Lower leg skin (tissue), 4 donors: ENCODE measurements around the gene TFCP2. TPM values are rescaled to one million over a fixed set of nuclear protein-coding genes. Genes with fewer than 3 reads are reported as not detected.
"Not testable (repeated sequence)": the region's sequence is repeated elsewhere in the genome, so short reads cannot be mapped to it uniquely, and the experiment has no call there.

Experiments
- DNase-seq, 2 donors: peaks; one replicate each; pipeline ENCODE4 v3.0.0-alpha.2; 2019; ENCODE audit warnings: low spot score in 2 of 2
- H3K4me3 ChIP-seq: fragments of 200-600 bp; sonication (generic); 2 replicates; pipeline ENCODE4 v1.5.1; 2017; ENCODE audit warnings: mild to moderate bottlenecking, low read depth; ENCODE audit not compliant: poor library complexity, severe bottlenecking
- POLR2A ChIP-seq, 2 donors: fragments of 450-650 bp; IDR thresholded peaks; one replicate each; pipeline ENCODE4 v1.6.1; 2016 to 2017; ENCODE audit warnings: antibody characterized with exemption in 2 of 2, mild to moderate bottlenecking in 1 of 2, moderate library complexity in 1 of 2
- WGBS, 2 donors: methylation state at CpG; one replicate each; pipeline ENCODE4 v1.1.5; 2018; 5-methylcytosine and 5-hydroxymethylcytosine counted together
- intact Hi-C: fragments of 100-400 bp; cut with DNase I; formaldehyde crosslinking; loops from one replicate; pipeline ENCODE4 v1.15.0; 2023; ENCODE audit warnings: low total_unique reads
- total RNA-seq, 4 donors: library from RNA; depleted of rRNA; stranded (reverse); fragments of >200 nt; gene quantifications; one replicate each; pipeline ENCODE4 v1.1.0, GENCODE V29; 2016
- TF ChIP-seq, protein P1 (sequence below), 3 donors: fragments of 450-650 bp; IDR thresholded peaks; one replicate each; pipeline ENCODE4 v1.5.1; 2016; ENCODE audit warnings: antibody characterized with exemption in 3 of 3, mild to moderate bottlenecking in 3 of 3, moderate library complexity in 2 of 3

Gene TFCP2, protein sequence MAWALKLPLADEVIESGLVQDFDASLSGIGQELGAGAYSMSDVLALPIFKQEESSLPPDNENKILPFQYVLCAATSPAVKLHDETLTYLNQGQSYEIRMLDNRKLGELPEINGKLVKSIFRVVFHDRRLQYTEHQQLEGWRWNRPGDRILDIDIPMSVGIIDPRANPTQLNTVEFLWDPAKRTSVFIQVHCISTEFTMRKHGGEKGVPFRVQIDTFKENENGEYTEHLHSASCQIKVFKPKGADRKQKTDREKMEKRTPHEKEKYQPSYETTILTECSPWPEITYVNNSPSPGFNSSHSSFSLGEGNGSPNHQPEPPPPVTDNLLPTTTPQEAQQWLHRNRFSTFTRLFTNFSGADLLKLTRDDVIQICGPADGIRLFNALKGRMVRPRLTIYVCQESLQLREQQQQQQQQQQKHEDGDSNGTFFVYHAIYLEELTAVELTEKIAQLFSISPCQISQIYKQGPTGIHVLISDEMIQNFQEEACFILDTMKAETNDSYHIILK
- total RNA-seq: 10 to 100 TPM; 14.9 to 17.7 (median 17.1) TPM

DNA sequence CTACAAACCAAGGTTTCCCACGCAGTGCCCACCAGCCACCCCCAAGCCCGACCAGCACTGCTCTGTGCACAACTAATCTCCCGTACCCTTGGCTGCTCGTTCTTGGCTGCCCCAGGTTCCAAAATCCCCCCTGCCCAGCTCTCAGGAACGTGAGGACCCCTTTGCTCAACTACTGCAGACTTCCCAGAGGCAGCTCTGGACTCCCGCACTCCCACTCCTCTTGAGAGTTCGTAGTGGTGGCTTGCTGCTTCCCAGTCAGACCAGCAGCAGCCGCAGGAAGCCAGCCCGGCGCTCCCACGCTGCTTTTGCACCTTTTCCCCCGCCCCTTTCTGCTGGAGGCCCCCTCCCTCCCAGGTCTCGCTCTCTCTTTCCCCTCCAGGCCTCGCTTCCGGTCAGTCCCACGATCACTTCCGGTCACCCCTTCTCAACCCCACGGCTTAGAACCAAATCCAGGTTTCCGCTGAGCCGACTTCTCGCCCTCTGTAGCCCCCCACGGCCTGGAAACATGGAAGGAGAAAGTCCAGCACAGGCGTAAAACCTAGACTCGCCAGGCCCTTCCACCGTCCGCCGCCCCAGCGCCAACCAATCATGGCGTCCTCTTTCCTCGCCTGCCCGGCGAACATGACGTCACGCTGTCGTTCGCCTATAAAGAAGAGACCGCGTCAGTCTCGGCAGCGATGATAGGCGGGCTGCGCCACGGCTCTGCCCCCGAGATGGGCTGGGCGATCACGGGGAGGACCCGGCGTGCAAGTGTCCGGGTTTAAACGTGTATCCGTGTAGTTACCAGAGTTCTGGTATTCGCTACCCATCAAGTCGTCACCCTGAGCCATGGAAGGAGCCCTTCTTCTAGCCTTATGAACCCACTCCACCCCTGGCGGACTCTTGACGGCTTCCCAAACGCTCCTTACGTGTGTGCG lies at the start of gene TFCP2:
TSS of gene TFCP2 (minus strand) at position 621 of the 917 bp plus-strand sequence. CDS start 713 bp downstream, outside the sequence.
- TF ChIP-seq, protein P1, sequence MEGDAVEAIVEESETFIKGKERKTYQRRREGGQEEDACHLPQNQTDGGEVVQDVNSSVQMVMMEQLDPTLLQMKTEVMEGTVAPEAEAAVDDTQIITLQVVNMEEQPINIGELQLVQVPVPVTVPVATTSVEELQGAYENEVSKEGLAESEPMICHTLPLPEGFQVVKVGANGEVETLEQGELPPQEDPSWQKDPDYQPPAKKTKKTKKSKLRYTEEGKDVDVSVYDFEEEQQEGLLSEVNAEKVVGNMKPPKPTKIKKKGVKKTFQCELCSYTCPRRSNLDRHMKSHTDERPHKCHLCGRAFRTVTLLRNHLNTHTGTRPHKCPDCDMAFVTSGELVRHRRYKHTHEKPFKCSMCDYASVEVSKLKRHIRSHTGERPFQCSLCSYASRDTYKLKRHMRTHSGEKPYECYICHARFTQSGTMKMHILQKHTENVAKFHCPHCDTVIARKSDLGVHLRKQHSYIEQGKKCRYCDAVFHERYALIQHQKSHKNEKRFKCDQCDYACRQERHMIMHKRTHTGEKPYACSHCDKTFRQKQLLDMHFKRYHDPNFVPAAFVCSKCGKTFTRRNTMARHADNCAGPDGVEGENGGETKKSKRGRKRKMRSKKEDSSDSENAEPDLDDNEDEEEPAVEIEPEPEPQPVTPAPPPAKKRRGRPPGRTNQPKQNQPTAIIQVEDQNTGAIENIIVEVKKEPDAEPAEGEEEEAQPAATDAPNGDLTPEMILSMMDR (IDR thresholded peaks at IDR 0.05): no peak
- TF ChIP-seq POLR2A (IDR thresholded peaks at IDR 0.05): no peak
- 1% methylated on average over 57 to 58 of the region's 58 CpGs for WGBS, 2 donors
- intact Hi-C loops: no loop called here
- peak; percentile 95 to 99 for DNase-seq
- H3K4me3 ChIP-seq: peak within 1 kb of the TSS; percentile 50

DNA sequence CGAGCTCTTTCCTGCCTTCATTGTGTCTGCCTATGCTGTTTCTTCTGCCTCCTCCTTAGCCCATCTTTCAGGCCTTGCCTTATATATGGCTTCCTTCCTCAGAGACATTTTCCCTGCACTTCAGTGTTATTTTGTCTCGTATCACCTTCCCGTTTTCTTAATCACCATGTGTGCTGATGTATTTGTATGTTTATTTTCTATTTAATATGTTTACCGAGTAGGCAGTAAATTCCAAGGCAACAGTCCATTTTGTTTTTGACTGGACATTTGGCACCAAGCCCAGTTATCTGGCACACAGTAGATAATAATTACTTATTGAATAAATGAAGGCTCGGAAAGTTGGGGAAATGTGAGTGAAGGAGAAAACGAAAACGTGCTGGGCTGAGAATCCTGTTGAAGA lies 49.5 kb upstream of the TFCP2 start:
- H3K4me3 ChIP-seq: no peak overlapping the region
- intact Hi-C loops: no loop called here
- 56 to 75% methylated on average over 7 of the region's 7 CpGs for WGBS, 2 donors
- no peak for DNase-seq
- TF ChIP-seq, protein P1 (IDR thresholded peaks at IDR 0.05): no peak
- TF ChIP-seq POLR2A (IDR thresholded peaks at IDR 0.05): no peak

DNA sequence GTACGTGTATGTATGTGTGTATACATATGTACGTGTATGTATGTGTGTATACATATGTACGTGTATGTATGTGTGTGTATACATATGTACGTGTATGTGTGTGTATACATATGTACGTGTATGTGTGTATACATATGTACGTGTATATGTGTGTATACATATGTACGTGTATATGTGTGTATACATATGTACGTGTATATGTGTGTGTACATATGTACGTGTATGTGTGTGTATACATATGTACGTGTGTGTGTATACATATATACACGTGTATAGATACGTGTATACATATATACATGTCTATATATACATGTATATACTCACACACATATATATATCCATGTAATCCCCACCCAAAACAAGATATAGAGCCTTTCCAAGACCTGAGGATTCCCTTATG lies 46.9 kb upstream of the TFCP2 start:
- DNase-seq, H3K4me3 ChIP-seq, intact Hi-C loops: not testable (repeated sequence)
- 83 to 90% methylated on average over 12 of the region's 12 CpGs for WGBS, 2 donors

DNA sequence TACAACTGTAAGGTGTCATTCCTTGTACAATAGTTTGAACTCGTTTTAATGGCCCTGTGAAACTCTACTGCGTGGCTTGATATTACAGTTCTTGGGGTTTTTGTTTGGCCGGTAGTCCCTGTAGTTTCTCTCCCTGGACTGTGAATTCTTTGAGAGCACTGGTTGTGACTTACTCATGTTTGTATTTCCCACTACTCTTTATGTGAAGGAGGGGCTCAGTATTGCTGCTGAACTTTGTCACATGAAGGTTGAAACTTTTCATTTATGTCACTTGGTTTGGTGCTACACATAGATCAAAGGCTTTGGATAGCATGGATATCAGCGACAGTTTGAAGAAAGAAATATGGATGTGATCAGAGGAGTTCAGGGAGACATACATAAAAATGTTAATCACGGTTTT lies 46.4 kb upstream of the TFCP2 start:
- intact Hi-C loops: no loop called here
- 71 to 74% methylated on average over 5 of the region's 5 CpGs for WGBS, 2 donors

DNA sequence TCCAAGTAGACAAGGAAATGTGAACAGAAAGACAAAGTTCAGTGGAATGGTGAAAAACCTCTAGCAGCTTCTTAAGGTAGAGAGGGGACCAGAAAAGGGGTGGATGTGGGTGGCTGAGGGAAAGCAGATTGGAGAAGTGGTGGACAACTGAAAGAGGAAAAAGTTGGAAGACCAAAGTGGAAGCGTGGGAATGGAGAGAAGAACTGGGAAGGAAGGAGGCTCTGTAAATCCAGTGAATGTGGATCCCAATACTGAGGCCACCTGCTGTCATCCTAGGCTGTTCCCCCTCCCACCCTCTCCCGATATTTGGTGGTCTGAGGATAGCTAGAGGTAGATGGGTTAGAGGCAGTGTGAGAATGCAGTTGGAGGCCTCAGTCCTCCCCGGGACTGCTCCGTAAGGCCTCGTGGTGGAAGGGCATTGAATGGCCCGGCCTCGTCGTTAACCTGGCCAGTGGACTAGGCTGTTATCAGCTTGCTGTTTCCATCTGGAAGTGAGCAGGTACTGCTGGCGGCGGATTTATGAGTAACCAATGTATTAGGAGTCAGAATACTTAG lies 45.7 kb upstream of the TFCP2 start:
- TF ChIP-seq POLR2A (IDR thresholded peaks at IDR 0.05): no peak
- TF ChIP-seq, protein P1 (IDR thresholded peaks at IDR 0.05): no peak
- peak overlapping the region; percentile 67 for H3K4me3 ChIP-seq
- intact Hi-C loops: no loop called here
- no peak for DNase-seq
- WGBS, 2 donors: 46 to 53% methylated on average over 10 of the region's 10 CpGs

More for the DNA sequence above, 46.4 kb upstream of the TFCP2 start:
- H3K4me3 ChIP-seq: no peak overlapping the region
- no peak for DNase-seq
- TF ChIP-seq, protein P1 (IDR thresholded peaks at IDR 0.05): no peak
- TF ChIP-seq POLR2A (IDR thresholded peaks at IDR 0.05): no peak
